GM18526 (cell line): ENCODE data around the gene SECTM1.

Experiments used
- POLR2A ChIP-seq: IDR thresholded peaks from 3 replicates; pipeline ENCODE4 v1.6.1; 2011; ENCODE audit not compliant: insufficient read length; ENCODE audit errors: extremely low read depth

SECTM1 gene

GRCh38 chr17:82314727-82315605 lies 18.6 kb downstream of the SECTM1 start:
- no peak for TF ChIP-seq POLR2A

DNA sequence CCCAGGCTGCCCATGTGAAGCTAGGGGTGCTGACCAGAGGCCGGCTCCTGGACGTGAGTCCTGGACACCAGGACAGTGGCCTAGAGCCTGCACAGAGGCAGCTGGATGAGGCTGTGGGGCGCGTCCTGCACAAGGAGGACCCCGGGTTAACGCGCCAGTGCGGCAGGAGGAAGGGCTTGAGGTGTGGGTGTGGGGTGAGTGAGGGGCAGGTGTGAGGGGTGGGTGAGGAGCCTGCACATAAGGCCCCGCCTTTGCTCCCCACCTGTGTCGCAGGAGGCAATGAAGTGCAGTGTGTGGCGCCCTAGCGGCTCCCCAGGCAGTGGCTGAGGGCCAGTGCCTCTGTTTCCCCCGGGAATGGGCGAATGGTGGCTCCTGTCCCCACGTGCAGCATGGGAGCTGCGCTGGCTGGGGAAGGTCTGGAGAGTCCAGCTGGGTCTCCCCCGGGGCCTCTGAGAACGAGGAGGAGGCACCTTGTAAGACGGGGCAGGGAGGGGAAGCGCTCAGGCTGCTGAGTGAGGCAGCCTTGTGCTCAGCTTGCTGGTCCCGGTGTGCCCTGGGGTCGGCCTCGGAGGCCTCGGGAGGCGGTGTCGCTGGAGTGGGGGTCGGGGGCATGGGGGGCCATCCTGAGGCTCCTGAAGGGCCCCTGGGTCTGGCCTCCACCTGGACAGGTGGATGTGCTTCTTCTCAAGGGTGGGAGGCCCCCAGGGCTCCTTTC lies 19.4 kb downstream of the SECTM1 start:
- no peak for TF ChIP-seq POLR2A

DNA sequence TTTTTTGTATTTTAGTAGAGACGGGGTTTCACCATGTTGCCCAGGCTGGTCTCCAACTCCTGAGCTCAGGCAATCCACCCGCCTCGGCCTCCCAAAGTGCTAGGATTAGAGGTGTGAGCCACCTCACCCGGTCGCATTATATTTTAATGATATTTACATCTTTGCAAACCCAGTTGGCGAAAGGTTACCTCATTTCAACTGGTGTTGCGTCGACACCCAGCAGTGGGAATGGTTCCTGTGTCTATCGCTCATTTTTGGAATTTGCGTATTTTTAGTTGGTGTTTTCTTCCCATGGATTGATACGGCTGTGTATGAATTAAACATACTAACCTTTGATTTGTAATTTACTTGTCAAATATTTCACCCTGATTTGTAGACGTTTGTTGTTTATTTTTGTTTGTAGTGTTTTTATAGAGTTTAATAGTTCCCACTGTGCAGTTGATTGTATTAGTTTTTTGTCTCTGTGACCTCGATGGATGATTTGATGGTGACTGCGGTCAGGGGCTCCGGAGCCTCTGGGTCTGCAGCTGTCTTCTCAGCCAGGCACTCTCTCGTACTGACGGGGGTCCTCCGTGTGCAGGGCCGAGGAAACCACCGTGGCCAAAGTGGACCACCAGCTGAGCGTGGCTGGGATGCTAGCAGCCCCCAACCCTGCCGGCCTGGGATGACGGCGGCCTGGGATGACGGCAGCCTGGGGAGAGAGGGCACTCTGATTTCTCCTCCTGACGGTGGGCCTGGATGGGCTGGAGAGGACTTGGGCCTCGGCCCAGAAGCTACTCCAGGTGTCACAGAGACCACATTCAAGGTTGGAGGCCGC lies 20.2 kb downstream of the SECTM1 start:
- no peak for TF ChIP-seq POLR2A

GRCh38 chr17:82311971-82312370 lies 21.6 kb downstream of the SECTM1 start:
- no peak for TF ChIP-seq POLR2A

- TF ChIP-seq POLR2A: no peak
Measured at GRCh38 chr17:82310877-82311276, 22.7 kb downstream of the SECTM1 start.

DNA sequence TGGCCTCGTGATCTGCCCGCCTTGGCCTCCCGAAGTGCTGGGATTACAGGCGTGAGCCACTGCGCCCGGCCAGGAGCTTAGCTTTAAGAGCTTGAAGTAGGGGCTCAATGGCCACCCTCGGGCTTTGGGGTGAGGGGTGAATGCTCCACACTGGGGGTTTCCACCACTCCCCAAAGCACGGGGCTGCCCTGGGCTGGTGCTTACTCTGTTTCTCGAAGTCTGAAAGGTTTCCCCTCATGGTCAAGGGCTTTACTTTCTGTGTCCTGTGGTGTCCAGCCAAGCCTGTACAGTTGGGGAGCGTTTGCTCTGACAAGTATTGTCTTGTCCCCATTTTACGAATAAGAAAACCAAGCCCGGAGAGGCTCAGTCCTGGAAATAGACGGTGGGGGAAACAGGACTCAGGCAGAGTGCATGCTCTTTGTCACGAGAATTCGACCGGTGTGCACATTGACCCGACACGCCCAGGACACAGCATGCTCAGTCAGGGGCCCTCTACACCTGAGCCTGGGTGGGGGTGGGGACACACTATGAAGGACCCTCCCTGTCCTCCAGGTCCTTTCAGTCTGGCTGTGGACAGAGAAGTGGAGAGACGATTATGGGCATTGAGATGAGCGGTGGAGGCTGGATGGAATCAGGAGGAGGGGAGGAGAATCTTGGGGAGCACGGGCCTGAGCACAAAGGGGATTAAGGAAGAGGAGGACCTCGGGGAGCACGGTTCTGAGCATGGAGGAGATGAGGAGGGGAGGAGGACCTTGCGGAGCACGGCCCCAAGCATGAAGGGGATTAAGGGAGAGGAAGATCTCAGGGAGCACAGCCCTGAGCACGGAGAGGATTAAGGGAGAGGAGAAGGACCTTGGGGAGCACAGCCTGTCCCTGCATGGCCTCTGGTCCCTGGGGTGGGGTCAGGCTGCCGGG lies 23.7 kb downstream of the SECTM1 start:
- TF ChIP-seq POLR2A: no peak

GRCh38 chr17:82305727-82306300 lies 27.8 kb downstream of the SECTM1 start:
- TF ChIP-seq POLR2A: no peak

- TF ChIP-seq POLR2A: no peak
Measured at GRCh38 chr17:82304826-82305726, 28.5 kb downstream of the SECTM1 start.

DNA sequence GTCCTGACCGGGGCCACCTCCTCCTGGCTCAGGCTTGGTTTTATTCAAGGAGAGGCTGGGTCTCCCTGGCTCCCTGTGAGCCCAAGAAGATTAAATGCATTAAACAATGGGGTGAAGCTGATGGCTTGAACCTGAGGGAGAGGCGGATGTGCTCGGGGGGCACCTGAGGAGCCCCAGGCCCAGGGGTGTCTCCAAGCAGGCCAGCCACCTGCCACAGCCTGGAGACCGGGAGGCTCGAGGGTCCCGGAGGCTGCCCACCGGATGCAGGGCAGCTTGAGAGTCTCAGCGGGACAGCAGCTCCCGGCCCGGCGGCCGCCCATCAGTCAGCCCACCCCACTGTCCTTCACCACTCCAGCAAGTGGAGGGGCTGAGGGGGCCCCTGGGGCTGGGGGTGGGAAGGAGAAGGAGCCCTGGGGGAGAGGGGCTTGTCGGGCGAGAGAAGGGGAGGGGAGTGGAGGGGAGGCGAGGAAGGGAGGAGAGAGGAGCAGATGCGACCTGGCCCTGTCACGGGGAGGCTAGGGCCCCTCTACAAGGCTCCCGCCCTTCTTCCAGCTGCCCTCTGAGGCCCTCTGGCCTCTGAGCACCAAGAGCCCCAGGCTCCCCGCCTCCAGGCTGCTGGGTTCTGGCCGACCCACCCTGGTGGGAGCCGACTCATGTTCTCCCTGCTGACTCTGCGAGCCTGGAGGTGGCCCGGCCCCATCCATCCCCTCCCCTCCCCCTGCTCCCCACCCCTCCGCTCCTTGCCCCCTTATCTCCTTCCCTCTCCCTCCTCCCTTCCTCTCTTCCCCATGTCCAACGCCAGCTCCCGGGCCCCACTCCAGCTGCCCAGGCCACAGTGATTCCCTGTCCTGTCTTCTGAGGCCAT lies 29.4 kb downstream of the SECTM1 start:
- no peak for TF ChIP-seq POLR2A

DNA sequence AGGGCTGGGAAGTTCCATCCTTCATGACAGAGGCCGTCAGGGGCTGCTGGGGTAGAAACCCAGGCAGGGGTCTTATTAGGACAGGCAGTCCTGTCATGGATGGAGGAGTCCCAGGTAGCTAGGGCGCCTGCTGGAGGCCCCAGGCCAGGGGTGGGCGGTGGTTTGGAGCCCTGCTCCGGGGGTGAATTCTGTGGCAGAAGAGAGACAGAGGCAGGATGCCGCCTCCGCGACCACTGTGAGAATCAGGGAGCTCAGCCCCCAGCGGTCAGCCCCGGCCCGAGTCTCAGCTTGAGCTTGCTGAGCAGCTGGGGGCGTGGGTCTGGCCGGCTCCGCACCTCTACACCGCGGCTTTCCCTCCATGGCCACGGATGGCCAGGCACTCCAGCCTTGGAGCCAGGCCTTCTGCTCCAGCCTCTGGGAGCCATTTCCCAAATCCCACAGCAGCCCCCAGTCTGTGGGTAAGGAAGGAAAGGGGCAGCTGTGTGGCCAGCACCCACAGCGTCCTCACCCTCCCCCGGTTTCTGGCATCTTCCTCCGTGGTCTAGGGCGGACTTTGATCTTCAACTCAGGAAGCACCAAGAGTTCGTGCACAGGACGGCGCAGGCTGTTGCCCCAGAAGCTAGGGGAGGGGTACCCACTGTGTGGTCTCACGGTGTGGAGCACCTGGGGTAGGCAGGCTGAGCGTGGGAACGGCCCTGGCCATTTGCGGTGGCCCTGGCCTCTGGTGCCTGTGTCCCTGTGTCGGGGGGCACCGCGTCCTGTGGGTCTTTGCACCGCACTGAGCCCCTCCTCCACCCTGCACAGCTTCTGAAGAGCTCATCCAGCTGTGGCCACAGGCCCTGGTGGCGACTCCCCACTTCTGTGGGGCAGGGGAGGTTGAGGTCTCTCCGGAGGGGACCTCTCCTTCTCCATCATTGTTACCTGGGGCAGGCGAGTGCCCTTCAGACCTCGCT lies 30.3 kb downstream of the SECTM1 start:
- no peak for TF ChIP-seq POLR2A

DNA sequence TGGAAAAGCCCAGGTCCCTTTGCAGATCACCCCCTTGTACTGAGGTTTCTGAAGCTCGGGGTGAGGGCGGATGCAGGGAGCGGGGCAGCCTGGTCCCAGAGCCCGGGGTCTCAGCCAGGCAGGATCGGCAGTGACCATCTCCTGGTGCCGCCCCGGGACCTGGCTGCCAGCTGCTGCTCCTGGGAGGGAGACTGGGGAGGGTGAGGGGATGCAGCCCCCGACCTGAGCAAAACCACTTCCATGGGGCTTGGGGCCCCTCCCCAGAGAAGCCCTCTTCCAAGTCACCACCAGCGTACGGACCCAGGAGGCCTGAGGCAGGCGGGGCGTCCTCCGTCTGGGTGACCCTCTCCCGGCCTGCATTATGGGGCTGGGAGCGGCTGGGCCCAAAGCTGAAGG lies 31.0 kb downstream of the SECTM1 start:
- TF ChIP-seq POLR2A: no peak
